Neural crest cell (in vitro differentiated cells): ENCODE results near the gene SNHG17. TPM values are rescaled to one million over a fixed set of nuclear protein-coding genes. Genes with fewer than 3 reads are reported as not detected.
"Not testable (repeated sequence)": the region's sequence is repeated elsewhere in the genome, so short reads cannot be mapped to it uniquely, and the experiment has no call there.

ENCODE experiments used
- DNase-seq: peaks from one replicate; pipeline ENCODE4 v3.0.0; 2021; ENCODE audit warnings: low read depth, mixed read lengths, low spot score
- H3K27ac Mint-ChIP-seq: one replicate; pipeline ENCODE4 v1.8.0; 2021; ENCODE audit warnings: mild to moderate bottlenecking, mixed read lengths; ENCODE audit not compliant: unreplicated experiment
- H3K27me3 Mint-ChIP-seq: 2 replicates; pipeline ENCODE4 v1.8.0; 2021; ENCODE audit warnings: low read depth, mild to moderate bottlenecking, mixed read lengths
- H3K36me3 Mint-ChIP-seq: 2 replicates; pipeline ENCODE4 v1.8.0; 2021; ENCODE audit warnings: low read depth, mild to moderate bottlenecking, mixed read lengths
- H3K4me1 Mint-ChIP-seq: 2 replicates; pipeline ENCODE4 v1.8.0; 2021; ENCODE audit warnings: mixed read lengths
- H3K4me3 Mint-ChIP-seq: one replicate; pipeline ENCODE4 v1.8.0; 2021; ENCODE audit warnings: mild to moderate bottlenecking, mixed read lengths
- H3K9me3 Mint-ChIP-seq: 2 replicates; pipeline ENCODE4 v1.8.0; 2021; ENCODE audit warnings: mixed read lengths
- total RNA-seq: library from RNA; stranded (reverse); gene quantifications from 2 replicates; pipeline ENCODE4 v1.2.1, GENCODE V29; 2021
- TF ChIP-seq, protein P1 (sequence below): fragments of 200-600 bp; sonication (generic); conservative IDR thresholded peaks from 2 replicates; pipeline ENCODE4 v1.5.0; 2021; ENCODE audit warnings: antibody characterized with exemption, mild to moderate bottlenecking

The SNHG17 gene
- total RNA-seq, 1 donor from 2014 or later, result 65.5 TPM

DNA sequence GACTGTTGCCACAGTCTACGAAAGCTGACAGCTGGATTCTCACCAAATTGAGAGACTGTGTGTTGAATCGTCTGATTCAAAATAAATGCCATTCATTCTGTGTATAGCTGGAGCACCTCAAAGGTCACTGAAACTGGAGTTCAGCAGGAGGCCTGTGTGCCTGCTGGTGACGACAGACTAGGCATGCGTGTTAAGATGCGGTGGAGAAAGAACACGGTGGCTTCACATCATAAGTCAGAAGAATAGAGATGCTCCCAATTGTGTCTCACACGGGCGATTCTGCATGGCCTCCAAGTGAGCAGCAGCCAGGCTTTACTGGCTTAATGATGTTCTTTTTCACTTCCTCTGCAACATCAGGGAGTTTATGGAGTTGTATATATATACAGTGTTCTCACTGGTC lies 32.3 kb downstream of the SNHG17 start:
- no peaks in the 10 kb centered on the region for H3K4me1 Mint-ChIP-seq
- peaks cover 15% of the 10 kb centered on the region for H3K36me3 Mint-ChIP-seq
- no peak overlapping the region for H3K4me3 Mint-ChIP-seq
- peaks cover 3% of the 10 kb centered on the region for H3K9me3 Mint-ChIP-seq
- no peaks in the 10 kb centered on the region for H3K27me3 Mint-ChIP-seq
- TF ChIP-seq, protein P1, sequence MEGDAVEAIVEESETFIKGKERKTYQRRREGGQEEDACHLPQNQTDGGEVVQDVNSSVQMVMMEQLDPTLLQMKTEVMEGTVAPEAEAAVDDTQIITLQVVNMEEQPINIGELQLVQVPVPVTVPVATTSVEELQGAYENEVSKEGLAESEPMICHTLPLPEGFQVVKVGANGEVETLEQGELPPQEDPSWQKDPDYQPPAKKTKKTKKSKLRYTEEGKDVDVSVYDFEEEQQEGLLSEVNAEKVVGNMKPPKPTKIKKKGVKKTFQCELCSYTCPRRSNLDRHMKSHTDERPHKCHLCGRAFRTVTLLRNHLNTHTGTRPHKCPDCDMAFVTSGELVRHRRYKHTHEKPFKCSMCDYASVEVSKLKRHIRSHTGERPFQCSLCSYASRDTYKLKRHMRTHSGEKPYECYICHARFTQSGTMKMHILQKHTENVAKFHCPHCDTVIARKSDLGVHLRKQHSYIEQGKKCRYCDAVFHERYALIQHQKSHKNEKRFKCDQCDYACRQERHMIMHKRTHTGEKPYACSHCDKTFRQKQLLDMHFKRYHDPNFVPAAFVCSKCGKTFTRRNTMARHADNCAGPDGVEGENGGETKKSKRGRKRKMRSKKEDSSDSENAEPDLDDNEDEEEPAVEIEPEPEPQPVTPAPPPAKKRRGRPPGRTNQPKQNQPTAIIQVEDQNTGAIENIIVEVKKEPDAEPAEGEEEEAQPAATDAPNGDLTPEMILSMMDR, result no peak
- DNase-seq, result no peak
- no peak overlapping the region for H3K27ac Mint-ChIP-seq

- H3K4me3 Mint-ChIP-seq, result no peak overlapping the region
- peaks cover 3% of the 10 kb centered on the region for H3K9me3 Mint-ChIP-seq
- no peak overlapping the region for H3K27ac Mint-ChIP-seq
- peaks cover 14% of the 10 kb centered on the region for H3K36me3 Mint-ChIP-seq
- TF ChIP-seq, protein P1, result no peak
- no peaks in the 10 kb centered on the region for H3K4me1 Mint-ChIP-seq
- DNase-seq, result no peak
- H3K27me3 Mint-ChIP-seq, result no peaks in the 10 kb centered on the region
These were observed 33.0 kb downstream of the SNHG17 start for GRCh38 chr20:38402089-38402488.

DNA sequence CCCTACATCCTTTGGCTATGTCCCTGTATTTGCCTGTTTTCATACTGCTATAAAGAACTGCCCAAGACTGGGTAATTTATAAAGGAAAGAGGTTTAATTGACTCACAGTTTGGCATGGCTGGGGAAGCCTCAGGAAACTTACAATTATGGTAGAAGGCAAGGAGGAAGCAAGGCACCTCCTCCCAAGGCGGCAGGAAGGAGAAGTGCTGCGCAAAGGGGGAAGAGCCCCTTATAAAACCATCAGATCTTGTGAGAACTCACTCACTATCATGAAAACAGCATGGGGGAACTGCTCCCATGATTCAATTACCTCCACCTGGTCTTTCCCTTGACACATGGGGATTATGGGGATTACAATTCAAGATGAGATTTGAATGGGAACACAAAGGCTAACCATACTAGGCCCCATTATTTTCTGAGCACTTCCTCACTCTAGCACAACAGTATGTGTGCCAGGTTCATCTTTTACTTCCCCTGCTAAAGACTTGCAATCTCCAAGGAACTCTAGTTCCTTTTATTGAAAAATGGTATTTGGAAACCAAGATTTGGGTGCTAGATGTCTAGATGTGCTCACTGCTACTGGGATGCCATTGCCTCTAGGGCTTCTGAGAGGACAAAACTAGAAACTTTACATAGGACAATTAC lies 39.3 kb downstream of the SNHG17 start:
- H3K4me3 Mint-ChIP-seq, H3K27me3 Mint-ChIP-seq, H3K27ac Mint-ChIP-seq, H3K4me1 Mint-ChIP-seq, H3K9me3 Mint-ChIP-seq, DNase-seq, H3K36me3 Mint-ChIP-seq: not testable (repeated sequence)

DNA sequence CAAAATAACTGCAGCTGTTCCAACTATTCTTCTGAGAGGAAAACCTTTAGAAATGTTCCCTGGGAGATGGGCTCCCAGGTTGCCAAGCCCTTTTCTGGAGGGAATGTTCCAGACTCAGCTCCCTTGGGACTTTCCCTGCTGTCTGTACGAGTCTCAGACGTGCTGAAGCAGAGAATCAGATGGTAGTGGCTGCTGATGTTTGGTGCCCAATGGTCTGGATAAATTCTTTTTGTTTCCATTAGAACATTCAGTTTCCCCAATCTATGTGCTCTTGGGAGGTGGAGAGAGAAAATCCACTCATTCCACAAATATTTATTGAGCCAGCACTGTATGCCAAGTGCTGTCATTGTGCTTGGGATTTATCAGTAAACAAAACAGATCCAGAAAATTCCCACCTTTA lies 40.0 kb downstream of the SNHG17 start:
- no peak for DNase-seq
- Mint-ChIP-seq H3K27me3 (no peaks in the 10 kb centered on the region), H3K4me1 (no peaks in the 10 kb centered on the region), H3K4me3 (no peak overlapping the region), H3K9me3 (no peaks in the 10 kb centered on the region), H3K36me3 (no peaks in the 10 kb centered on the region), H3K27ac (no peak overlapping the region)
- TF ChIP-seq, protein P1, result no peak

DNA sequence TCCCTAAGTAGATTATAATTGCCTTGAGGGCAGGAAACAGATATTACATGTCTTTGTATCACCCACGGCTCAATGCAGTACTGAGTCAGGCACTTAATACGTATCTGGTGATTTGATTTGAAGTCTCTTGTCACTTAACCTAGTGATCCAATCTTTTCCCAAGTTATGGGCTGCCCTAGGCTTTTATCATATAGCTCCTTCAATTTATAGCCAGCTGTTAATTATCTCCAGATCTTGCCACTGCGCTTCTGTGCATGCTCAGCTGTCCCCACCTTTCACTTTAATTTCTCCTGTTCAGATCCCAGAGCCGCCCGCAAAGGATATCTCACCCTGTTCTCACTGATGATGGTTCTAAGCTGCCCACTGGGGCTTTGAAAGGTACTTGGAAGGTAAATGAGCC lies 41.9 kb downstream of the SNHG17 start:
- Mint-ChIP-seq H3K27me3 (no peaks in the 10 kb centered on the region), H3K27ac (no peak overlapping the region), H3K36me3 (no peaks in the 10 kb centered on the region), H3K4me1 (no peaks in the 10 kb centered on the region), H3K4me3 (no peak overlapping the region), H3K9me3 (no peaks in the 10 kb centered on the region)
- DNase-seq, result no peak
- TF ChIP-seq, protein P1, result no peak

DNA sequence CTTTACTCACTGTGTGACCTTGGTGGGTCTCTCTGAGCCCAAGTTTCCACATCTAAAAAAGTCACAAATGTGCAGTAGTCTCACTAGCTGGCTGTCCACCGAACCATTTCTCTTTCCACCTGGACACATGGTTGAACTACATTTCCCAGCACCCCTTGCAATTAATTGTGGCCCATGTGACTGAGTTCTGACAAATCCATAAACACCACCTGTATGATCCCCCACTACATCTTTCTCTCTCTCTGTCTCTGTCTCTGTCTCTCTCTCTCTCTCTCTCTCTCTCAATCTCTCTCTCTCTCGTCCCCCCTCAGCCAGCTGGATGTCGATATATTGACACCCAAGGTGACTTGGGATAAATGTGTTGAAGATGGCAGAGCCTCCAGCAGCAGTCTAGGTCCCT lies 42.8 kb downstream of the SNHG17 start:
- Mint-ChIP-seq H3K9me3 (no peaks in the 10 kb centered on the region), H3K36me3 (no peaks in the 10 kb centered on the region), H3K27me3 (no peaks in the 10 kb centered on the region), H3K4me1 (no peaks in the 10 kb centered on the region), H3K27ac (no peak overlapping the region), H3K4me3 (no peak overlapping the region)
- TF ChIP-seq, protein P1, result no peak
- DNase-seq, result no peak
